ENCODE measurements around the gene CDR2L.
A peak's percentile ranks its signal among the peaks of the same experiment; 100 is the strongest.
"Not testable (repeated sequence)": the region's sequence is repeated elsewhere in the genome, so short reads cannot be mapped to it uniquely, and the experiment has no call there.

CDR2L gene

GRCh38 chr17:75013092-75013559 is 25.7 kb downstream of the CDR2L start:
- no peak for DNase-seq (ENCODE audit: low read depth)
- H3K4me3 ChIP-seq (ENCODE audit: low read depth, low read length) = peak overlapping the region; percentile 92
- TF ChIP-seq CTCF (IDR thresholded peaks at IDR 0.05; ENCODE audit: low read depth, low read length) (no peak), MYC (IDR thresholded peaks at IDR 0.05; ENCODE audit: low read depth, low read length) (no peak), POLR2A (IDR thresholded peaks at IDR 0.05; ENCODE audit: extremely low read depth, insufficient read length) (no peak)
- TF ChIP-seq, protein P1, sequence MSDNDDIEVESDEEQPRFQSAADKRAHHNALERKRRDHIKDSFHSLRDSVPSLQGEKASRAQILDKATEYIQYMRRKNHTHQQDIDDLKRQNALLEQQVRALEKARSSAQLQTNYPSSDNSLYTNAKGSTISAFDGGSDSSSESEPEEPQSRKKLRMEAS (IDR thresholded peaks at IDR 0.05; ENCODE audit: low read depth, low read length) = no peak

GRCh38 chr17:75019146-75019545 is 31.7 kb downstream of the CDR2L start:
- TF ChIP-seq MYC (IDR thresholded peaks at IDR 0.05; ENCODE audit: low read depth, low read length) = no peak
- TF ChIP-seq CTCF (IDR thresholded peaks at IDR 0.05; ENCODE audit: low read depth, low read length) = no peak
- TF ChIP-seq, protein P1 (IDR thresholded peaks at IDR 0.05; ENCODE audit: low read depth, low read length) = no peak
- TF ChIP-seq POLR2A (IDR thresholded peaks at IDR 0.05; ENCODE audit: extremely low read depth, insufficient read length) = no peak
- no peak for DNase-seq (ENCODE audit: low read depth)
- no peak overlapping the region for H3K4me3 ChIP-seq (ENCODE audit: low read depth, low read length)

DNA sequence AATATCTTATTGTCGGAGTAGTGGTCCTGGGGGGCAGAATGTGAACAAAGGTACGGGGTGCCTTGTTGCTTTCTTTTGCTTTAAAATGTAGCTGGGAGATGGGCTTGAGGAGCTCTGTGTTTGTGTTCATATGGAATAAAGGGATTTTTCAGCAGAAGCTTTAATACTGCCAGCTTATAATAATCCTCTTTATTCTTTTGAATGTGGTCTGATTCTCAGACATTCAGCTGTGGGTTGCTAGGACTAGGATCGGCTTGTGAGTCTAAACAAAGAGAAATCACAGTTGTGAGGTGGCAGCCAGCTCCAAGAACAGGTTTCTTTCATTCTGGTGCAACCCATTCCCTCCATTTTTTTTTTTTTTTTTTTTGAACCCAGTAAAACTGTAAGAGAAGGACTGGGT is 32.3 kb downstream of the CDR2L start:
- no peak overlapping the region for H3K4me3 ChIP-seq (ENCODE audit: low read depth, low read length)
- DNase-seq (ENCODE audit: low read depth) = no peak
- no peak for TF ChIP-seq CTCF (IDR thresholded peaks at IDR 0.05; ENCODE audit: low read depth, low read length)
- no peak for TF ChIP-seq MYC (IDR thresholded peaks at IDR 0.05; ENCODE audit: low read depth, low read length)
- TF ChIP-seq, protein P1 (IDR thresholded peaks at IDR 0.05; ENCODE audit: low read depth, low read length) = no peak
- no peak for TF ChIP-seq POLR2A (IDR thresholded peaks at IDR 0.05; ENCODE audit: extremely low read depth, insufficient read length)

GRCh38 chr17:75020331-75021110 is 33.1 kb downstream of the CDR2L start:
- no peak overlapping the region for H3K4me3 ChIP-seq (ENCODE audit: low read depth, low read length)
- no peak for DNase-seq (ENCODE audit: low read depth)
- TF ChIP-seq POLR2A (IDR thresholded peaks at IDR 0.05; ENCODE audit: extremely low read depth, insufficient read length) (no peak), CTCF (IDR thresholded peaks at IDR 0.05; ENCODE audit: low read depth, low read length) (no peak), MYC (IDR thresholded peaks at IDR 0.05; ENCODE audit: low read depth, low read length) (no peak)
- TF ChIP-seq, protein P1 (IDR thresholded peaks at IDR 0.05; ENCODE audit: low read depth, low read length) = no peak

GRCh38 chr17:75024686-75025397 is 37.4 kb downstream of the CDR2L start:
- no peak overlapping the region for H3K4me3 ChIP-seq (ENCODE audit: low read depth, low read length)
- no peak for DNase-seq (ENCODE audit: low read depth)
- TF ChIP-seq, protein P1 (IDR thresholded peaks at IDR 0.05; ENCODE audit: low read depth, low read length) = no peak
- TF ChIP-seq POLR2A (IDR thresholded peaks at IDR 0.05; ENCODE audit: extremely low read depth, insufficient read length) (no peak), MYC (IDR thresholded peaks at IDR 0.05; ENCODE audit: low read depth, low read length) (no peak)

GRCh38 chr17:75025398-75025734 is 37.9 kb downstream of the CDR2L start:
- not testable (repeated sequence) for DNase-seq (ENCODE audit: low read depth); H3K4me3 ChIP-seq (ENCODE audit: low read depth, low read length)

DNA sequence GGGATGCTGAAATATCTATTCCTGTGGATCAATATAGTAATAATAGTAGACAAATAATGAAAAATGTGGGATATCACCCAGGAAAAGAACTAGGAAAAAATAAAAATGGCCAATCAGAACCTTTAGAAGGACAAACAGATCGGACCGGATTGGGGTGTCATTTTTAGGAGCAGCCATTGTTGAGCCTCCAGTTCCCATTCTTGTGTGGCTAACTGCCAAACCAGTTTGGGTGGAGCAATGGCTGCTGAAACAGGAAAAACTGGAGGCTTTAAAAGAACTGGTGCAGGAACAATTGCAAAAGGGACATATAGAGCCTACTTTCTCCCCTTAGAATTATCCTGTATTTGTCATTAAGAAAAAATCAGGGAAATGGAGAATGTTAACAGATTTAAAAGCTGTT is 39.2 kb downstream of the CDR2L start:
- not testable (repeated sequence) for DNase-seq (ENCODE audit: low read depth); H3K4me3 ChIP-seq (ENCODE audit: low read depth, low read length)
